Effector memory CD8-positive, alpha-beta T cell (primary cell): ENCODE data around the gene KCNIP4.

Experiments
- ATAC-seq: fragments of 150-1000 bp; cut with Tn5 transposase; replicated peaks from 2 replicates; pipeline ENCODE4 v1.10.0; 2021; ENCODE audit warnings: mild to moderate bottlenecking, moderate library complexity
- DNase-seq, 3 experiments: peaks; one replicate each; pipeline ENCODE4 v3.0.0; 2021
- H3K27ac Mint-ChIP-seq, 2 donors: one replicate each; pipeline ENCODE4 v1.8.0; 2022; ENCODE audit warnings: mild to moderate bottlenecking in 2 of 2, mixed read lengths in 2 of 2, moderate library complexity in 2 of 2
- H3K27me3 Mint-ChIP-seq, 2 donors: one replicate each; pipeline ENCODE4 v1.8.0; 2022; ENCODE audit warnings: mixed read lengths in 2 of 2
- H3K36me3 Mint-ChIP-seq: one replicate; pipeline ENCODE4 v1.8.0; 2022; ENCODE audit warnings: mild to moderate bottlenecking, moderate library complexity, mixed read lengths; ENCODE audit not compliant: insufficient read depth
- H3K4me1 Mint-ChIP-seq, 2 donors: one replicate each; pipeline ENCODE4 v1.8.0; 2022; ENCODE audit warnings: low read depth in 2 of 2, mixed read lengths in 2 of 2
- H3K4me3 Mint-ChIP-seq, 2 donors: one replicate each; pipeline ENCODE4 v1.8.0; 2022; ENCODE audit warnings: mild to moderate bottlenecking in 2 of 2, mixed read lengths in 2 of 2, moderate library complexity in 2 of 2
- H3K9me3 Mint-ChIP-seq, 2 donors: one replicate each; pipeline ENCODE4 v1.8.0; 2022; ENCODE audit warnings: mixed read lengths in 2 of 2

Gene KCNIP4

GRCh38 chr4:21757248-21757647 is 191.3 kb downstream of the KCNIP4 start:
- H3K36me3 Mint-ChIP-seq, result no peaks in the 10 kb centered on the region
- H3K27me3 Mint-ChIP-seq, result no peaks in the 10 kb centered on the region
- no peak for ATAC-seq

GRCh38 chr4:21753084-21753760 is 195.3 kb downstream of the KCNIP4 start:
- Mint-ChIP-seq H3K36me3 (no peaks in the 10 kb centered on the region), H3K4me3 (no peak overlapping the region)
- no peak for ATAC-seq

More at GRCh38 chr4:21757248-21757647, 191.3 kb downstream of the KCNIP4 start:
- Mint-ChIP-seq H3K4me3 (no peak overlapping the region), H3K27ac (no peak overlapping the region), H3K4me1 (no peaks in the 10 kb centered on the region), H3K9me3 (no peaks in the 10 kb centered on the region)
- no peak for DNase-seq

GRCh38 chr4:21752616-21753015 is 196.0 kb downstream of the KCNIP4 start:
- ATAC-seq, result no peak
- Mint-ChIP-seq H3K36me3 (no peaks in the 10 kb centered on the region), H3K4me1 (no peaks in the 10 kb centered on the region)

More at GRCh38 chr4:21753084-21753760, 195.3 kb downstream of the KCNIP4 start:
- Mint-ChIP-seq H3K27ac (no peak overlapping the region), H3K9me3 (peaks cover 0 to 8% of the 10 kb centered on the region in 2 donors), H3K27me3 (no peaks in the 10 kb centered on the region), H3K4me1 (no peaks in the 10 kb centered on the region)
- DNase-seq, result no peak

GRCh38 chr4:21749924-21750323 is 198.6 kb downstream of the KCNIP4 start:
- Mint-ChIP-seq H3K27ac (no peak overlapping the region), H3K36me3 (no peaks in the 10 kb centered on the region), H3K4me3 (no peak overlapping the region), H3K27me3 (no peaks in the 10 kb centered on the region), H3K9me3 (peaks cover 0 to 8% of the 10 kb centered on the region in 2 donors), H3K4me1 (no peaks in the 10 kb centered on the region)
- DNase-seq (no peak), ATAC-seq (no peak)

More at GRCh38 chr4:21752616-21753015, 196.0 kb downstream of the KCNIP4 start:
- peaks cover 0 to 8% of the 10 kb centered on the region in 2 donors for H3K9me3 Mint-ChIP-seq
- no peaks in the 10 kb centered on the region for H3K27me3 Mint-ChIP-seq
- DNase-seq, result no peak
- no peak overlapping the region for H3K4me3 Mint-ChIP-seq
- H3K27ac Mint-ChIP-seq, result no peak overlapping the region

GRCh38 chr4:21749412-21749811 is 199.2 kb downstream of the KCNIP4 start:
- no peaks in the 10 kb centered on the region for H3K27me3 Mint-ChIP-seq
- ATAC-seq (no peak), DNase-seq (no peak)
- H3K36me3 Mint-ChIP-seq, result no peaks in the 10 kb centered on the region
- peaks cover 0 to 9% of the 10 kb centered on the region in 2 donors for H3K9me3 Mint-ChIP-seq
- H3K4me3 Mint-ChIP-seq, result no peak overlapping the region
- no peak overlapping the region for H3K27ac Mint-ChIP-seq
- no peaks in the 10 kb centered on the region for H3K4me1 Mint-ChIP-seq

GRCh38 chr4:21744046-21744445 is 204.5 kb downstream of the KCNIP4 start:
- DNase-seq (no peak), ATAC-seq (no peak)
- Mint-ChIP-seq H3K27me3 (no peaks in the 10 kb centered on the region), H3K4me3 (no peak overlapping the region), H3K36me3 (no peaks in the 10 kb centered on the region), H3K4me1 (no peaks in the 10 kb centered on the region), H3K27ac (no peak overlapping the region), H3K9me3 (peaks cover 3 to 9% of the 10 kb centered on the region in 2 donors)

GRCh38 chr4:21742326-21742725 is 206.2 kb downstream of the KCNIP4 start:
- no peak for ATAC-seq

GRCh38 chr4:21738821-21739220 is 209.8 kb downstream of the KCNIP4 start:
- DNase-seq (no peak), ATAC-seq (no peak)
- Mint-ChIP-seq H3K27ac (no peak overlapping the region), H3K27me3 (no peaks in the 10 kb centered on the region), H3K4me3 (no peak overlapping the region), H3K9me3 (peaks cover 1 to 4% of the 10 kb centered on the region in 2 donors), H3K4me1 (no peaks in the 10 kb centered on the region), H3K36me3 (no peaks in the 10 kb centered on the region)

More at GRCh38 chr4:21742326-21742725, 206.2 kb downstream of the KCNIP4 start:
- no peaks in the 10 kb centered on the region for H3K27me3 Mint-ChIP-seq
- H3K27ac Mint-ChIP-seq, result no peak overlapping the region
- H3K4me3 Mint-ChIP-seq, result no peak overlapping the region
- peaks cover 3 to 9% of the 10 kb centered on the region in 2 donors for H3K9me3 Mint-ChIP-seq
- H3K4me1 Mint-ChIP-seq, result no peaks in the 10 kb centered on the region
- DNase-seq, result no peak
- H3K36me3 Mint-ChIP-seq, result no peaks in the 10 kb centered on the region

GRCh38 chr4:21735866-21736265 is 212.7 kb downstream of the KCNIP4 start:
- no peak overlapping the region for H3K27ac Mint-ChIP-seq
- no peak for DNase-seq
- H3K4me1 Mint-ChIP-seq, result no peaks in the 10 kb centered on the region
- no peaks in the 10 kb centered on the region for H3K36me3 Mint-ChIP-seq
- H3K4me3 Mint-ChIP-seq, result no peak overlapping the region
- H3K9me3 Mint-ChIP-seq, result peaks cover 0 to 4% of the 10 kb centered on the region in 2 donors
- no peaks in the 10 kb centered on the region for H3K27me3 Mint-ChIP-seq
- no peak for ATAC-seq

GRCh38 chr4:21733894-21734630 is 214.5 kb downstream of the KCNIP4 start:
- Mint-ChIP-seq H3K9me3 (peaks cover under 1 to 4% of the 10 kb centered on the region in 2 donors), H3K4me3 (no peak overlapping the region), H3K27me3 (no peaks in the 10 kb centered on the region), H3K4me1 (no peaks in the 10 kb centered on the region), H3K27ac (no peak overlapping the region), H3K36me3 (no peaks in the 10 kb centered on the region)
- no peak for ATAC-seq
- DNase-seq, result no peak

- no peak overlapping the region for H3K4me3 Mint-ChIP-seq
- H3K27me3 Mint-ChIP-seq, result no peaks in the 10 kb centered on the region
- H3K27ac Mint-ChIP-seq, result no peak overlapping the region
- H3K4me1 Mint-ChIP-seq, result no peaks in the 10 kb centered on the region
- H3K9me3 Mint-ChIP-seq, result peaks cover 9 to 15% of the 10 kb centered on the region in 2 donors
- ATAC-seq, result no peak
- DNase-seq, result no peak
- H3K36me3 Mint-ChIP-seq, result no peaks in the 10 kb centered on the region
Observed at GRCh38 chr4:21728304-21728703, 220.3 kb downstream of the KCNIP4 start.

GRCh38 chr4:21726255-21726815 is 222.2 kb downstream of the KCNIP4 start:
- Mint-ChIP-seq H3K36me3 (no peaks in the 10 kb centered on the region), H3K27ac (no peak overlapping the region), H3K27me3 (no peaks in the 10 kb centered on the region), H3K4me3 (no peak overlapping the region), H3K9me3 (peaks cover 12 to 24% of the 10 kb centered on the region in 2 donors), H3K4me1 (no peaks in the 10 kb centered on the region)
- ATAC-seq, result no peak
- no peak for DNase-seq

GRCh38 chr4:21722157-21722839 is 226.3 kb downstream of the KCNIP4 start:
- ATAC-seq (no peak), DNase-seq (no peak)
- Mint-ChIP-seq H3K9me3 (peaks cover 9% of the 10 kb centered on the region in 2 donors), H3K4me1 (no peaks in the 10 kb centered on the region), H3K36me3 (no peaks in the 10 kb centered on the region), H3K4me3 (no peak overlapping the region), H3K27me3 (no peaks in the 10 kb centered on the region), H3K27ac (no peak overlapping the region)
